ENCODE results near the gene GLUL.
A peak's percentile ranks its signal among the peaks of the same experiment; 100 is the strongest.

DNA sequence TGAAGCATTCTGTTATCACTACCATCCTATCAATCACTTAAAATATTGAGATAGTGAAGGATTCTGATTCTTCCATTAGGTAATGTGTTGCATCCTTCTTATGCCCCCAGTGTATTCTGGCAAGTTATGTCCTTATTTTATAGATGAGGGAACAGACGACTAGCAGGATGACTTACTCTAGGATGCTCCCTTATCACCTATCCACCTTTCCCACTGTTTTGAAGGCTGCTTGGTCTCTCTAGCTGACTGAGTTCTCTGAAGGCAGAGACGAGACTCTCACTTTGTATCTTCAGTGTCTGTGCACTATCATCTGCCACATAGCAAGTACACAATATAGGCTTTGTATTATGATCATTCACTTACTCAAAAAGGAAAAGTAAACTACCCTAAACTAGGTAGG is 4.0 kb downstream of the GLUL start:
- TF ChIP-seq, protein P1, sequence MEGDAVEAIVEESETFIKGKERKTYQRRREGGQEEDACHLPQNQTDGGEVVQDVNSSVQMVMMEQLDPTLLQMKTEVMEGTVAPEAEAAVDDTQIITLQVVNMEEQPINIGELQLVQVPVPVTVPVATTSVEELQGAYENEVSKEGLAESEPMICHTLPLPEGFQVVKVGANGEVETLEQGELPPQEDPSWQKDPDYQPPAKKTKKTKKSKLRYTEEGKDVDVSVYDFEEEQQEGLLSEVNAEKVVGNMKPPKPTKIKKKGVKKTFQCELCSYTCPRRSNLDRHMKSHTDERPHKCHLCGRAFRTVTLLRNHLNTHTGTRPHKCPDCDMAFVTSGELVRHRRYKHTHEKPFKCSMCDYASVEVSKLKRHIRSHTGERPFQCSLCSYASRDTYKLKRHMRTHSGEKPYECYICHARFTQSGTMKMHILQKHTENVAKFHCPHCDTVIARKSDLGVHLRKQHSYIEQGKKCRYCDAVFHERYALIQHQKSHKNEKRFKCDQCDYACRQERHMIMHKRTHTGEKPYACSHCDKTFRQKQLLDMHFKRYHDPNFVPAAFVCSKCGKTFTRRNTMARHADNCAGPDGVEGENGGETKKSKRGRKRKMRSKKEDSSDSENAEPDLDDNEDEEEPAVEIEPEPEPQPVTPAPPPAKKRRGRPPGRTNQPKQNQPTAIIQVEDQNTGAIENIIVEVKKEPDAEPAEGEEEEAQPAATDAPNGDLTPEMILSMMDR (IDR thresholded peaks at IDR 0.05) = no peak
- TF ChIP-seq POLR2A (IDR thresholded peaks at IDR 0.05) = peak in 1 of 2 donors; percentile 13
